GM12864 (cell line): Measurements from ENCODE around the gene HS2ST1.

Source experiments
- DNase-seq: peaks from one replicate; pipeline ENCODE4 v3.0.0-alpha.2; 2011; ENCODE audit warnings: low read depth
- H3K4me3 ChIP-seq: 2 replicates; pipeline ENCODE4 v1.5.1; 2011; ENCODE audit warnings: mild to moderate bottlenecking, low read depth, low read length, control low read depth
- CTCF ChIP-seq: IDR thresholded peaks from 2 replicates; pipeline ENCODE4 v1.5.1; 2011; ENCODE audit warnings: low read depth, mild to moderate bottlenecking, moderate library complexity, low read length, control low read depth, inconsistent platforms; ENCODE audit errors: missing control alignments

HS2ST1 gene

DNA sequence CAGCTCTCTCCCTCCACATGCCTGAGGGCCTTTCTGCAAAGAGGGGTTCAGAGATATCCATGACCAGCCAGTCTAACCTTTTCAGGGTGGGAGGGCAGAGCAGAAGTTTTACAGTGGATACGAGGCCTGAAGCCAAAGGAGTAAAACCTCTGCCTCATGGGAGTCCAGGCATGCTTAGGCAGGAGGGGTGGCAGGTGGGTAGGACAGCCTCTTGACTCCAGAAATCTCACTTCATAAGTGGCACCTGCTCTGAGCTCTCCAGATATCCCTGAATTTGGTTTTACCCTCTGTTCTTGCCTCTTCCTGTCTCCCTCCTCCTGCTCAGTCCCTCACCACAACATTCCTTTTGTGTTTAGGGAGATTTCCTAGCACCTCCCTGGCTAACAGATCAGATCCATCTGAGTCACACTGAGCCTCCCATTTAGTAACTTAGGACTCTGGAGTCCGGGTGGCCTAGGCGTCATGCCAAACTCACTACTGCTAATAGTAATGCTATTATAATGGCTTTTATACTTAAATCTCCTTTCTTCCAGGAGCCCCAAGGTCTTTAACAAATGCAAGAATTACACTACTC, 201.0 kb downstream of the HS2ST1 start:
- no peak for DNase-seq
- H3K4me3 ChIP-seq, result no peak overlapping the region
- TF ChIP-seq CTCF, result no peak

DNA sequence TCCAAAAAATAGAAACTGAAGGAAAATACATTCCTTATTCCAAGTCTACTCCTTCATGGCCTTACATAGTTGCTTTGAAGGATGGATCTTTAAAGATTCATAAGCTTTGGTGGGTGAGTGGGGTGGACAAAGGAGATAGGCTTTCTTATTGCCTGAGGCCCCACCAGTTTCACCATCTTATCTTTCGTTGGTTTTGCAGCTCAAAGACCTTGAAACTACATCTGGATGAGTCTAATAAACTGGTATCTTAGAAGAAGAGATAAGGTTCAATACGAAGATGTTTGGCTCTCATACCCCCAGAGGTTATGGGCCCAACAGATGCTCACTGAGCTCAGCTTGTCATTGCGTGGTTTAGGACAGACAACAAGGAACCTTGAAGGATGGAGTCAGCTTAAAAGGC, 201.5 kb downstream of the HS2ST1 start:
- no peak overlapping the region for H3K4me3 ChIP-seq
- TF ChIP-seq CTCF, result no peak
- DNase-seq, result no peak

- no peak for DNase-seq
Observed at GRCh38 chr1:87117761-87118368, 203.4 kb downstream of the HS2ST1 start.

DNA sequence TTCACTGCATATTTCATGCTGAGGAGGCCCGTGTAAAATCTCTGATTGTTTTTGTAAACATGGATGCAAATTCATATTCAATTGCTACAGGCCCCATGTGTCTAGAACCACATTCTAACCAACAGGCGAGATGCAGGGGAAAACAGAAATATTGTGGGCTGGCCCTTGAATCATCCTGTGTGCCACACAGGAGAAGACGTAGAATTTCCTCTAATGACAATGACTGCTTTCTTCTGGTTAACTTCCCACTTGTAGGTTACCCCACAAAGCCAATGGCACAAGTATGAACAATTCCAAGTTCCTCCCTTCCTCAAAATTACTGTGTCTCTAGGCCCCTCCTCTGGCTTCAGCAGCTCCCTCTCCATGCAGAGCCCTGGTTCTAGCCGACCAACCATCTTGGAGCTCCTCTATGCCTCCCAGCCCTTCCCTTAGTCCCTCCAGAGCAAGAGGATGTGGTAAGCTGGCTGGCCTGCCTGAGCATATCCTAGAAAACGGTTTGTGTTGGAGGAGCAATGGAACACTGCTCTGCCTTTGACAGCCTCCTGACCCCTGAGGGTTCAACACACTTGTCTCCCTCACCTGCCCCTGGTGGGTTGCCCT, 205.2 kb downstream of the HS2ST1 start:
- no peak for DNase-seq
- no peak for TF ChIP-seq CTCF

More at GRCh38 chr1:87117761-87118368, 203.4 kb downstream of the HS2ST1 start:
- no peak for TF ChIP-seq CTCF
- H3K4me3 ChIP-seq, result no peak overlapping the region

GRCh38 chr1:87120779-87121178, 206.3 kb downstream of the HS2ST1 start:
- DNase-seq, result no peak
- peak; percentile 50 for TF ChIP-seq CTCF
- no peak overlapping the region for H3K4me3 ChIP-seq

More for the DNA sequence above, 205.2 kb downstream of the HS2ST1 start:
- H3K4me3 ChIP-seq, result no peak overlapping the region

- no peak overlapping the region for H3K4me3 ChIP-seq
- no peak for TF ChIP-seq CTCF
Observed at GRCh38 chr1:87121711-87122163, 207.3 kb downstream of the HS2ST1 start.

GRCh38 chr1:87122243-87122642, 207.8 kb downstream of the HS2ST1 start:
- no peak for DNase-seq
- no peak overlapping the region for H3K4me3 ChIP-seq
- TF ChIP-seq CTCF, result no peak

More at GRCh38 chr1:87121711-87122163, 207.3 kb downstream of the HS2ST1 start:
- DNase-seq, result no peak
